Keratinocyte (primary cell): Measurements from ENCODE around the gene IL1RL1. TPM values are rescaled to one million over a fixed set of nuclear protein-coding genes. Genes with fewer than 3 reads are reported as not detected.

Experiments
- DNase-seq: peaks from one replicate; pipeline ENCODE4 v3.0.0-alpha.2; 2011; ENCODE audit warnings: low read depth, missing footprints, low spot score
- FAIRE-seq: peaks from 2 replicates; lab custom pipeline; 2011; peaks lifted over from hg19 to GRCh38; lab: Jason Lieb, UNC
- H2AFZ ChIP-seq: 2 replicates; pipeline ENCODE4 v1.6.0; 2012; ENCODE audit warnings: low read length, control low read depth, inconsistent platforms; ENCODE audit not compliant: control insufficient read depth
- H3K27ac ChIP-seq: 2 replicates; pipeline ENCODE4 v1.5.1; 2011; ENCODE audit warnings: low read length; ENCODE audit not compliant: control insufficient read depth, insufficient read depth
- H3K27me3 ChIP-seq: 3 replicates; pipeline ENCODE4 v1.6.0; 2011; ENCODE audit warnings: low read length; ENCODE audit not compliant: control insufficient read depth, insufficient read depth; ENCODE audit errors: extremely low read depth
- H3K36me3 ChIP-seq, 2 experiments: 2 replicates in 1 of 2; 3 replicates in 1 of 2; pipeline ENCODE4 v1.5.1; 2011; ENCODE audit warnings: low read length in 2 of 2, mild to moderate bottlenecking in 1 of 2; ENCODE audit not compliant: control insufficient read depth in 2 of 2, insufficient read depth in 2 of 2; ENCODE audit errors: extremely low read depth in 1 of 2
- H3K4me1 ChIP-seq: 3 replicates; pipeline ENCODE4 v1.5.1; 2011; ENCODE audit warnings: low read length; ENCODE audit not compliant: control insufficient read depth, insufficient read depth; ENCODE audit errors: extremely low read depth
- H3K4me2 ChIP-seq: 3 replicates; pipeline ENCODE4 v1.6.0; 2011; ENCODE audit warnings: low read depth, low read length; ENCODE audit not compliant: control insufficient read depth, insufficient read depth; ENCODE audit errors: extremely low read depth
- H3K4me3 ChIP-seq, 3 experiments: fragments of 200-600 bp in 1 of 3; sonication (generic) in 1 of 3; 2 replicates in 2 of 3; 3 replicates in 1 of 3; pipeline ENCODE4 v1.5.1; 2011 to 2016; ENCODE audit warnings: low read length in 3 of 3, mild to moderate bottlenecking in 3 of 3, control low read depth in 2 of 3, inconsistent platforms in 1 of 3, low read depth in 1 of 3, mixed read lengths in 1 of 3, mixed run types in 1 of 3, moderate library complexity in 1 of 3; ENCODE audit not compliant: control insufficient read depth in 2 of 3, insufficient read depth in 2 of 3; ENCODE audit errors: extremely low read depth in 1 of 3
- H3K79me2 ChIP-seq: 2 replicates; pipeline ENCODE4 v1.6.0; 2012; ENCODE audit warnings: low read length; ENCODE audit not compliant: control insufficient read depth, insufficient read depth
- H3K9ac ChIP-seq: 3 replicates; pipeline ENCODE4 v1.6.0; 2011; ENCODE audit warnings: low read length; ENCODE audit not compliant: control insufficient read depth, insufficient read depth; ENCODE audit errors: extremely low read depth
- H3K9me1 ChIP-seq: 3 replicates; pipeline ENCODE4 v1.6.0; 2011; ENCODE audit warnings: low read length; ENCODE audit not compliant: control insufficient read depth, insufficient read depth; ENCODE audit errors: extremely low read depth
- H3K9me3 ChIP-seq: 2 replicates; pipeline ENCODE4 v1.5.1; 2012; ENCODE audit warnings: low read depth, low read length; ENCODE audit not compliant: control insufficient read depth
- H4K20me1 ChIP-seq: 3 replicates; pipeline ENCODE4 v1.6.0; 2011; ENCODE audit warnings: low read length; ENCODE audit not compliant: control insufficient read depth, insufficient read depth; ENCODE audit errors: extremely low read depth
- CTCF ChIP-seq, 3 experiments: IDR thresholded peaks in 1 of 3; conservative IDR thresholded peaks in 1 of 3; optimal IDR thresholded peaks in 1 of 3; 2 replicates in 2 of 3; 3 replicates in 1 of 3; pipeline versions ENCODE3 to v1.5.1; 2011; ENCODE audit warnings: low read length in 3 of 3, mild to moderate bottlenecking in 3 of 3, moderate library complexity in 2 of 3, control low read depth in 1 of 3, inconsistent platforms in 1 of 3; ENCODE audit not compliant: insufficient read depth in 2 of 3; ENCODE audit errors: extremely low read depth in 1 of 3
- EZH2 ChIP-seq: IDR thresholded peaks from one replicate; pipeline ENCODE4 v1.6.1; 2012; ENCODE audit warnings: inconsistent platforms, mild to moderate bottlenecking, low read length, moderate library complexity
- dilution Hi-C: fragments of 300-500 bp; cut with MboI; formaldehyde crosslinking; loops from one replicate; pipeline ENCODE4 v1.7.0; 2020; ENCODE audit warnings: low sequenced_read_pairs; ENCODE audit not compliant: extremely low pct_ligation_motif_present
- polyA plus RNA-seq, 5 experiments: library from polyadenylated mRNA; depleted of rRNA in 3 of 5; stranded (reverse) in 3 of 5; stranded (forward) in 1 of 5; unstranded in 1 of 5; fragments of >200 nt; gene quantifications; 1 replicate in 1 of 5; 2 replicates in 3 of 5; 3 replicates in 1 of 5; pipeline versions ENCODE4 v1.2.1 to v1.2.3, GENCODE V29; 2011 to 2012; ENCODE audit warnings: missing spikeins in 2 of 5, low read depth in 1 of 5, low replicate concordance in 1 of 5

IL1RL1 gene
- polyA plus RNA-seq, 1 donor (not counting 4 experiments of a cell fraction or from before 2014, with no cell fraction given), result 0.93 TPM

GRCh38 chr2:102273619-102274211 is 37.6 kb upstream of the IL1RL1 start:
- Histone ChIP-seq H3K4me2 (no peak overlapping the region), H3K27ac (no peak overlapping the region), H4K20me1 (no peaks in the 10 kb centered on the region), H3K4me1 (no peaks in the 10 kb centered on the region), H3K9me1 (no peaks in the 10 kb centered on the region), H3K36me3 (no peaks in the 10 kb centered on the region), H3K27me3 (peaks cover 8% of the 10 kb centered on the region), H3K9me3 (no peaks in the 10 kb centered on the region), H3K9ac (no peak overlapping the region), H3K79me2 (no peaks in the 10 kb centered on the region), H3K4me3 (no peak overlapping the region), H2AFZ (no peak overlapping the region)
- DNase-seq, result no peak
- no peak for FAIRE-seq
- no peak for TF ChIP-seq EZH2
- TF ChIP-seq CTCF (optimal IDR thresholded peaks at IDR 0.05 in 1 of 3, IDR thresholded peaks at IDR 0.05 in 1 of 3, conservative IDR thresholded peaks at IDR 0.05 in 1 of 3; ENCODE audit: extremely low read depth in 1 of 3, insufficient read depth in 2 of 3, low read length in 3 of 3), result no peak
- dilution Hi-C loops, result no loop called here

DNA sequence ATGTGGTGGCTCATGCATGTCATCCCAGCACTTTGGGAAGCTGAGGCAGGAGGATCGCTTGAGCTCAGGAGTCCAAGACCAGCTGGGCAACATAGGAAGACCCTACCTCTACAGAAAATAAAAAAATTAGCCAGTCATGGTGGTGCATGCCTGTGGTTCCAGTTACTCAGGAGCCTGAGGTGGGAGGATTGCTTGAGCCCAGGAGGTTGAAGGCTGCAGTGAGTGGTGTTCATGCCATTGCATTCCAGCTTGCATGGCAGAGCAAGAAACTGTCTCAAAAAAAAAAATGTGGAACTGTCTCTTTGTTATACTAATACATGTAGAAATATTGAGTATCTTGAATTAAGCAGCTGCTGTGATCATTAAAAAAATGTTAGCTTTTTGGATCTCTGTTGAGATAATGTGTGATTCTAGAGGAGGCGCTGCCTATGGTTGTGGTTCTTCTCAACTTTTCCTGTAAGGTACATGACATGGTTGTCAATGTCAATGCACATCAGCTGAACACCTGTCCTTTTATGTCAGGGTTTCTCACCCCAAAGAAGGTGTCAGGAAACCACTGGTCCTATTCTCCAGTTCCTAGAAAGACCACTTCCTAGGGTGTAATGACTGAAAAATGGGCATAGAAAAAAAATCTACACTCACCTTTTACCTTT is 34.7 kb upstream of the IL1RL1 start:
- no peak overlapping the region for H3K4me3 ChIP-seq
- peaks cover 3% of the 10 kb centered on the region for H3K27me3 ChIP-seq
- H3K4me1 ChIP-seq, result no peaks in the 10 kb centered on the region
- TF ChIP-seq EZH2 (no peak), CTCF (optimal IDR thresholded peaks at IDR 0.05 in 1 of 3, IDR thresholded peaks at IDR 0.05 in 1 of 3, conservative IDR thresholded peaks at IDR 0.05 in 1 of 3; ENCODE audit: extremely low read depth in 1 of 3, insufficient read depth in 2 of 3, low read length in 3 of 3) (no peak)
- no peaks in the 10 kb centered on the region for H3K36me3 ChIP-seq
- no peaks in the 10 kb centered on the region for H3K79me2 ChIP-seq
- H4K20me1 ChIP-seq, result no peaks in the 10 kb centered on the region
- H3K9ac ChIP-seq, result no peak overlapping the region
- dilution Hi-C loops, result no loop called here
- DNase-seq (no peak), FAIRE-seq (no peak)
- no peak overlapping the region for H3K27ac ChIP-seq
- no peaks in the 10 kb centered on the region for H3K9me3 ChIP-seq
- no peaks in the 10 kb centered on the region for H3K9me1 ChIP-seq
- no peak overlapping the region for H3K4me2 ChIP-seq
- no peak overlapping the region for H2AFZ ChIP-seq
